Measurements from ENCODE around the gene SND1.

Gene SND1

GRCh38 chr7:127968547-127968946 lies 316.6 kb downstream of the SND1 start:
- H3K27me3 ChIP-seq (replicated peaks; ENCODE audit: control insufficient read depth, insufficient read depth, low read length): no peaks in the 10 kb centered on the region
- DNase-seq (ENCODE audit: extremely low read depth, insufficient read length): no peak
- peaks cover 2% of the 10 kb centered on the region for H3K36me3 ChIP-seq (ENCODE audit: control insufficient read depth, insufficient read depth, low read length)
- no peak for TF ChIP-seq CTCF (IDR thresholded peaks at IDR 0.05; ENCODE audit: insufficient read depth, low read length, poor library complexity, severe bottlenecking)
- H3K4me3 ChIP-seq (replicated peaks; ENCODE audit: low read depth, low read length): no peak overlapping the region

- no peak for DNase-seq (ENCODE audit: extremely low read depth, insufficient read length)
- no peak overlapping the region for H3K4me3 ChIP-seq (replicated peaks; ENCODE audit: low read depth, low read length)
- H3K36me3 ChIP-seq (ENCODE audit: control insufficient read depth, insufficient read depth, low read length): peaks cover 14% of the 10 kb centered on the region
- no peak for TF ChIP-seq CTCF (IDR thresholded peaks at IDR 0.05; ENCODE audit: insufficient read depth, low read length, poor library complexity, severe bottlenecking)
- H3K27me3 ChIP-seq (replicated peaks; ENCODE audit: control insufficient read depth, insufficient read depth, low read length): no peaks in the 10 kb centered on the region
Measured at GRCh38 chr7:127973832-127974231, 321.8 kb downstream of the SND1 start.

GRCh38 chr7:127974446-127975035 lies 322.5 kb downstream of the SND1 start:
- Histone ChIP-seq H3K27me3 (replicated peaks; ENCODE audit: control insufficient read depth, insufficient read depth, low read length) (no peaks in the 10 kb centered on the region), H3K36me3 (ENCODE audit: control insufficient read depth, insufficient read depth, low read length) (peaks cover 13% of the 10 kb centered on the region), H3K4me3 (replicated peaks; ENCODE audit: low read depth, low read length) (no peak overlapping the region)
- no peak for DNase-seq (ENCODE audit: extremely low read depth, insufficient read length)
- no peak for TF ChIP-seq CTCF (IDR thresholded peaks at IDR 0.05; ENCODE audit: insufficient read depth, low read length, poor library complexity, severe bottlenecking)

- Histone ChIP-seq H3K4me3 (replicated peaks; ENCODE audit: low read depth, low read length) (no peak overlapping the region), H3K27me3 (replicated peaks; ENCODE audit: control insufficient read depth, insufficient read depth, low read length) (no peaks in the 10 kb centered on the region), H3K36me3 (ENCODE audit: control insufficient read depth, insufficient read depth, low read length) (peaks cover 13% of the 10 kb centered on the region)
- TF ChIP-seq CTCF (IDR thresholded peaks at IDR 0.05; ENCODE audit: insufficient read depth, low read length, poor library complexity, severe bottlenecking): no peak
- no peak for DNase-seq (ENCODE audit: extremely low read depth, insufficient read length)
Measured at GRCh38 chr7:127976056-127976737, 324.2 kb downstream of the SND1 start.

GRCh38 chr7:127976738-127977120 lies 324.7 kb downstream of the SND1 start:
- DNase-seq (ENCODE audit: extremely low read depth, insufficient read length): no peak
- Histone ChIP-seq H3K4me3 (replicated peaks; ENCODE audit: low read depth, low read length) (no peak overlapping the region), H3K36me3 (ENCODE audit: control insufficient read depth, insufficient read depth, low read length) (peaks cover 13% of the 10 kb centered on the region), H3K27me3 (replicated peaks; ENCODE audit: control insufficient read depth, insufficient read depth, low read length) (no peaks in the 10 kb centered on the region)
- TF ChIP-seq CTCF (IDR thresholded peaks at IDR 0.05; ENCODE audit: insufficient read depth, low read length, poor library complexity, severe bottlenecking): no peak
